Left ventricle myocardium superior (tissue), 1 donor: ENCODE data around the gene OR6C70. TPM values are rescaled to one million over a fixed set of nuclear protein-coding genes. Genes with fewer than 3 reads are reported as not detected.

Experiments
- ATAC-seq: fragments of 200-7000 bp; cut with Tn5 transposase; one replicate; pipeline ENCODE4 v1.9.1; 2020; ENCODE audit warnings: mild to moderate bottlenecking, moderate library complexity
- DNase-seq: peaks from one replicate; pipeline ENCODE4 v3.0.0-alpha.2; 2020
- intact Hi-C: fragments of 100-400 bp; cut with micrococcal nuclease; formaldehyde crosslinking; loops from one replicate; pipeline ENCODE4 v1.11.0; 2022
- total RNA-seq: library from RNA; stranded (reverse); fragmentation: NEBNext Ultra II Directional; extraction: Animal tissue kit (Norgen Biotek cat#: 25700); gene quantifications from one replicate; pipeline ENCODE4 v1.2.1, GENCODE V29; 2021
- donor health status: DM: no; HTN: yes; CAD: no; lungs with severe emphysema.

The OR6C70 gene
- total RNA-seq, 1 donor from 2014 or later = not detected

GRCh38 chr12:55425954-55426353 lies 44.0 kb downstream of the OR6C70 start, which contains the start of gene OR6C76:
Gene OR6C76 (plus strand): TSS chr12:55426254. CDS start chr12:55426254, 0 bp downstream.
- DNase-seq (no peak), ATAC-seq (no peak)
- intact Hi-C loops = no loop called here

- ATAC-seq (no peak), DNase-seq (no peak)
- intact Hi-C loops = no loop called here
These were observed 49.5 kb downstream of the OR6C70 start for GRCh38 chr12:55420307-55420962.

Other genes with a start within 250 kb of the OR6C70 start
- gene OR10A7, start 249.1 kb downstream of the OR6C70 start, total RNA-seq = not detected
- gene OR6C74, start 225.5 kb downstream of the OR6C70 start, total RNA-seq = not detected
- gene OR6C6, start 173.6 kb downstream of the OR6C70 start, total RNA-seq = not detected
- not detected for gene OR6C1, start 155.8 kb downstream of the OR6C70 start, total RNA-seq
- not detected for gene OR6C3, start 139.4 kb downstream of the OR6C70 start, total RNA-seq
- gene OR6C75, start 107.2 kb downstream of the OR6C70 start, total RNA-seq = not detected
- gene OR6C65, start 69.6 kb downstream of the OR6C70 start, total RNA-seq = not detected
- not detected for gene OR6C76, start 43.9 kb downstream of the OR6C70 start, total RNA-seq
- not detected for gene OR6C2, start 26.1 kb downstream of the OR6C70 start, total RNA-seq
- not detected for gene OR6C68, start 22.2 kb upstream of the OR6C70 start, total RNA-seq
- not detected for gene OR6C4, start 79.5 kb upstream of the OR6C70 start, total RNA-seq
- not detected for gene OR2AP1, start 102.3 kb upstream of the OR6C70 start, total RNA-seq
- gene OR10P1, start 166.8 kb upstream of the OR6C70 start, total RNA-seq = not detected
- 488 TPM for gene ITGA7, start 237.8 kb upstream of the OR6C70 start, total RNA-seq
- gene BLOC1S1, start 245.9 kb upstream of the OR6C70 start, total RNA-seq = 124 TPM